ENCODE data around the gene TBKBP1.

The TBKBP1 gene

DNA sequence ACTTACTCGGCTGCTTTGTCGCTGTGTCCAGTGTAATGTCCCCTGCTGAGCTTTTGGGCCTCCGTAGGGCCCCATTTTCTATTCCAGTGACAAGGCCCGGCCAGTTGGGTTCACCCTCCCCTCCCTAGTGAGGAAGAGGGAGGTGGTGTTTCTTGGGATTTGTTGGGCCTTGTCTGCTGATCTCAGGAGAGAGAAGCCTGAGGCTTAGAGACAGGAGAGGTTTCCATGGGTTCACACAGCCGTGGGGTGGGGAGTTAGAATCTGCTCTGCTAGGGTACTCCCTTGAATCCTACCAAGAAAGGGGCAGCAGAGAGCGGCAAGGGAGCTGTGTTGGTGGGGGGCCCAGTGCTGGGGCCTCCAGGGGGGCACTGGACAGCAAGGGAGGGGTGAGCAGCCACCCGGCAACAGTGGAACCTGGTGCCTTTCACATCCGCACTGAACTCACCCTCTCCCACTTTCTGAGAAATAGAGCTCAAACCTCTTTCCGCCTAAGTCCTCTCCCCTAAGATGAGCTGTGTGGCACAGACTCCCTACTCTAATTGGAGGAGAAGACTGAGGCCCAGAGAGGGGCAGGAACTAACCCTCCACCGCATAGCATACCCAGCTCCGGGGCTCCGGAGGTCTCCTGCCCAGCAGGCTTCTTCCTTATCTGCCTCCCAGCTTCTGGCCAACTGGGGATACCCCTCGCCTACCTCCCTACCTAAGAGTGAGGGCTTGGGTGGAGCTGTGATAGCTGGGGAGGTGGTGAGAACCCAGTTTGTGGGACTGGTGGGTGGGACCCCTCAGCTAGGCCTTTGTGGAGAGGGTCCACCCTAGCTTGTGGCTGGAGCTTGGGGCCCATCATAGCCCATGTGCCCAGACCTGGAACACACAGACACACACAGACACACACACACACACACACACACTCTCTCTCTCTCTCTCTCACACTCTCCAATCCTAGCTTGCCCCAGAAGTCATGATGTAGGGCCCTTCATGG is 6.8 kb downstream of the TBKBP1 start:
- no peak for DNase-seq

- no peak for DNase-seq
These were observed 7.6 kb downstream of the TBKBP1 start for GRCh38 chr17:47701608-47702007.

DNA sequence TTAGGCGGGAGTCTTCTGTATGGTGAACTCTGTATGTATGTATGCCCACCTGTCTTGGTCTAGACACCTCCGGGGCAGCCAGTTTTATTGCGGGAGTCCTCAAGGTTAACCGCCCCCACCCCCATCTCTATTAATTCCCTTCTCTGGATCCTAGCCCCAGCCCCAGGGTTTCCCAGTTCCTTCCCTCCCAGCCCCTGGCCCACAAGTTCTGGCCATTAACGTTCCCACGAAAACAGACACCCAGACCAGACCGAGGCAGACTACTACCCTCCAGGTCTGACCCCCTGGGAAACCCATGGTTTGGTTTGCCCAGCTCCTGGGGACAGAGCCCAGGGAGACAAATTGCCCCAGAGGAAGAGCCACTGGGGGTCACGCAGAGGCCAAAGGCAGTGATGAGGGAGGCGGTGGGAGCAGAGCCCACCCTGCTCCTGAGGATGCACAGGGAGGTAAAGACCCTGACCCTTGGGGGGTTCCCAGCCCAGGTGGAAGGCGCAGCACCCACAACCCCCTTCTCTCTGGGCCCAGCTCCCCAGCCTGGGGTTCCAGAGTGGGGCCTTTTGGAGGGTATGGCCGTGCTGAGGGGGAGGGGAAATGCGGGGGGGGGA is 8.5 kb downstream of the TBKBP1 start:
- no peak for DNase-seq

DNA sequence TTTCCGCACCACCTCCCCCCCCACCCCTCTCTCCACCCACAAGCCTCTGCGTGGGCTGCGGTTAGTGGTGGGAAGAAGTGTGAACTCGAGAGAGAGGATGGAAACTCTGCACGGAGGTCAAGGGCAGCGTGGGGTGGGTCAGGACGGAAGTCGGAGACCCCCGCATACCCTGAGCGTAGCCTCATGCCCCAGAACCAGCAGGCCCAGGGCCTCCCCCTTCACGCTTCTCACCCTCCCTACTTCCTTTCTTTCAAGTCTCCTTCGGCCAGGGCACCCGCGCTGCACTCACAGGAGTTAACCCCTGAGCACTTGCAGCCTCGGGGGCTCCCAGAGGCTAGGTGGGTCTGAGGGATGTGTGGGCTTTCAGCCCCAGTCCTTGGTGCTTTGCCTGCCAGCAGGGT is 9.2 kb downstream of the TBKBP1 start:
- DNase-seq = no peak

- no peak for DNase-seq
These were observed 9.7 kb downstream of the TBKBP1 start for GRCh38 chr17:47703671-47704070.

- no peak for DNase-seq
These were observed 10.2 kb downstream of the TBKBP1 start for GRCh38 chr17:47704116-47704515.

- DNase-seq = no peak
These were observed 10.8 kb downstream of the TBKBP1 start for GRCh38 chr17:47704736-47705135.

DNA sequence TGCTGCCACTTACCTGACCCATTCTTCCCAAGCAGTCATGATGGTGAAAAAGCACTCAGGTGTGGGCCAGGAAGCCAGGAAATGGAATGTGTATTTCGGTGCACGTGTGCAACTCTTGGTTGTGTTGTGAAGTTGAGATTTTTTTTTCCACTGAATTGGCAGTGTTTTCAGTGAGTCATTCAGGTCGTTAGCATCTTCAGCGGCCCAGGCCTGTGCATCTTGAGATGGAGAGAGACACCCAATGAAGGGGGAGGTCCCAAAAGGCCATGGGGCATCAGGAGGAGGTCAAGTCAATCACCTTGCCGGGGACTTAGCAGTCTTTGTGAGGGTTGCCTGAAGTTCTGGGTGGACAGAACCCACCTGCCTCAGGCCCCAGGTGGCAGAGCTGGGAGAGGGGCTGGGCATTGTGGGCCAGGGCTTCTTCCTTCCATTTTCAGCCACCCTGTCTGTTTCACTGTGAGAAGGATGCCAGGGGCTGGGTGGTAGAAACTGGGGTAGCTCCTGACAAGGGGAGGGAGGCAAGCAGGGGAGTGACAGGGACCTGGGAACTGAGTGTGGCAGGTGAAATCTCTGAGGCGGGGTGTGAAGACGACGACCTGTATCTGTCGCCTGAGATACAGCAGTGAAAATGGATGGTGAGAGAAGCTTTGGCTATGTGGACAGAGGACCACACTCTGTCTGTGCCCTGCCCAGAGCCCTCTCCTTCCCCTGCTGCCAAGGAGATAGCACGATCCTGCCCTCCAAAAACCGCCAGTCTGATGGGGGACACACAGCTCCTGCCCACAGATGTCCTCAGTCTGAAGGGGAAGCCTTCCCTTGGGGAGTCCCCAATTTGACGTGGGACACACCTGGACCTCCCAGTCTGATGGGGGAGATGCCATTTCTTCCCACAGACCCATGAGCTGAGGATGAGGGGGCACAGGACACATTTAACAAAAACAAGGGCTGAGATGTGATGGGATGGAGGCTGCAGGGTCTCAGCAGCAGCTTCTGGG is 11.9 kb downstream of the TBKBP1 start:
- no peak for DNase-seq

DNA sequence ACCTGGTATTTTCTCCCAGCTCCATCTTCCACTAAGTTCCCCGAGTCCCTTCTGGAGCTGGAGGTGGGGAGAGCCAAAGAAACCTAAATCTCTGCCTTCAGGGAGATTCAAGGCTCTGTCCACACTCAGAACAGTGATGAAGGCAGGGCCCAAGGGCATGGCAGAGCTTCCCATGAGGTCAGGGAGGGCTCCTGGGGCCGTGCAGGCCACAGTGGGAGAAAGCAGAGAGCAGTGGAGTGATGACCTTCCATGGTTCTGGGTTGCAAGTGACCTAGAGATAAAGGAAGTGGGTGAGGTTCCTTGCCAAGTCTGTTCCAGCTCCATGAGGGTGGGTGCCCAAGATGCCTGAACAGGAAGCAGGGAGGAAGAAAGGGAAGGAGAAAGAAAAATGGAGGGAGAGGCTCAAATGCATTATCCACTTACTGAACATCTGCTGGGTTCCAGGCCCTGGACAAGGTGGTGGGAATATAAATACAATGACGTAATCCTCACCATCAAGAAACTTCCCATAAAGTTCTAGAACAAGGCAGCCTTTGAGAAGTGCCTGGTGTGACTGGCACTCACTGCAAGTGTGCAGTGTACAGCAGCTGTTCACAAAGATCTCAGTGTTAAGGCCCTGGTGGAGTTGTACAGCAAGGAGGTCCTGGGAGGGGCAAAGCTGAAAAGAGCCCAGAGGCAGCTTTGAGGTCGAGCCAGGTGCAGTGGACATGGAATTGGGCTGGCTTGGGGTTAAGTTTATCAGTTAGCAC is 13.3 kb downstream of the TBKBP1 start:
- no peak for DNase-seq

DNA sequence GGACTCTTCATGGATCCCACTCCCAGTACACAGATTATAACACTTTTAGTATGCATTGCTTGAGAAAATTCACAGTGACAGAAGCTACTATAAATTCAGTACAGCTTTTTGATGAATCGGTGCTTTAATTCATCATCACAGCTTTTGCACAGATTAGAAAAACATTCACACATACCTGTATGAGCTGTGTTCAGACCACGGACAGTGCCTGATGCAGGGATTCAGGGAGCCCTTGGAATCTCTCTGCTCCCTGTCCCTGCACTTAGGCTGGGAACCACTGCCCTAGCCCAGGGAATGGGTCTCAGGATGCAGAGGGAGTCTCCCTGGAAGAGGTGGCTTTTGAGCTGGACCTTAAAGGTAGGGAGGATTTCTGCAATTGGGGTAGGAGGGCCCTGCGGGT is 13.9 kb downstream of the TBKBP1 start:
- no peak for DNase-seq

GRCh38 chr17:47708312-47708863 is 14.4 kb downstream of the TBKBP1 start:
- DNase-seq = no peak

- no peak for DNase-seq
These were observed 15.0 kb downstream of the TBKBP1 start for GRCh38 chr17:47708864-47709541.

DNA sequence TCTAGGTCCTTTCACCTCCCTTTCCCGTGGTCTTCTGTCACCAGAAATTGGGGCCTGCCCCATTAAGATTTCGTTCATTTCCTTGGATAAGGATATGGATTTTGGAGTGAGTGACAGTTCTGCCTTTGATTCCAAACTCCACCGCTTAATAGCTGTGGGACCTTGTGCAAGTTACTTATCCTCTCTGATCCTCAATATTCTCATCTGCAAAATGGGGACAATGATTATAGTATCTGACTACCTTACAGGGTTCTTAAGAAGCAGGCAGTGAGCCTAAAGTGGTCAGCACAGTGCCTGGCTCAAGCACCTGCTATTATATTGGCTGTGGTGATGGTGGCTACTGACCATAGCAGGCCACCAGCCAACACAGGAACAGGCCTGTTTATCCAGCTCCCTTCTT is 15.6 kb downstream of the TBKBP1 start:
- DNase-seq = no peak

DNA sequence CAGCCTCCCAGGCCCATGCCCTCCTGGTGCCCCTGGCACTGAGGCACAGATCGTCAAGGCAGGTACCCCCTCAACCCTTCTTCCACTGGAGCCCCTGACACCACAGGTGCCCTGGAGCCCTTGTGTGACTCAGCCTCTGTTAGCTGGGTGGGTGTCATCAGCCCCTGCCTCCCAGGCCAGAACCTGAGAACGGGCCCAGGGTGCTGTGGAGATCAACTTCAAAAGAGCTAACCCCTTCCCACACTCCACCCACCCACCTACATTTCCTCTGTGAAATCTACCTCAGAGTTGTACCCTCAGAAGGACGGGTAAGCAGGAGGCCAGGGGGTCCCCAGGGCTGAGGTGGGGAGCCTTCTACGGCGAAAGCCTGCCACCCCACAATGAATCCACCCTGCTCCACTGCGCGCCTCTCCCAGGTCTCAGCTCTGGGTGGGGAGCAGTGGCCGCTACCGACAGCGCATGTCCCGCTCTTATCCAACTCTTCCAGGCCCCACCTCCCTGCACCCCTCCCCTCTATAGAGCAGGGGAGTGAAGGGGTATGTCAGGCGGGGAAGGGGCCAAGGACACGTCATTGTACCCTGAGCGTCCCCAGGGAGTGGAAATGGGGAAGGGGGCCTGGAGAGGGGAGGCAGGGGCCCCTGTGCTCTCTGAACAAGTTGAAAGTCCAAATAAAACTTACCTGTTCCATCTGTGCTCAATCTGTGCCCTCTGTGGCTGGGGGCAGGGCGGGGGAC is 17.6 kb downstream of the TBKBP1 start:
- no peak for DNase-seq

- no peak for DNase-seq
These were observed 18.5 kb downstream of the TBKBP1 start for GRCh38 chr17:47712330-47713023.

GRCh38 chr17:47713980-47714700 is 20.2 kb downstream of the TBKBP1 start:
- no peak for DNase-seq

- no peak for DNase-seq
These were observed 20.9 kb downstream of the TBKBP1 start for GRCh38 chr17:47714773-47715396.

DNA sequence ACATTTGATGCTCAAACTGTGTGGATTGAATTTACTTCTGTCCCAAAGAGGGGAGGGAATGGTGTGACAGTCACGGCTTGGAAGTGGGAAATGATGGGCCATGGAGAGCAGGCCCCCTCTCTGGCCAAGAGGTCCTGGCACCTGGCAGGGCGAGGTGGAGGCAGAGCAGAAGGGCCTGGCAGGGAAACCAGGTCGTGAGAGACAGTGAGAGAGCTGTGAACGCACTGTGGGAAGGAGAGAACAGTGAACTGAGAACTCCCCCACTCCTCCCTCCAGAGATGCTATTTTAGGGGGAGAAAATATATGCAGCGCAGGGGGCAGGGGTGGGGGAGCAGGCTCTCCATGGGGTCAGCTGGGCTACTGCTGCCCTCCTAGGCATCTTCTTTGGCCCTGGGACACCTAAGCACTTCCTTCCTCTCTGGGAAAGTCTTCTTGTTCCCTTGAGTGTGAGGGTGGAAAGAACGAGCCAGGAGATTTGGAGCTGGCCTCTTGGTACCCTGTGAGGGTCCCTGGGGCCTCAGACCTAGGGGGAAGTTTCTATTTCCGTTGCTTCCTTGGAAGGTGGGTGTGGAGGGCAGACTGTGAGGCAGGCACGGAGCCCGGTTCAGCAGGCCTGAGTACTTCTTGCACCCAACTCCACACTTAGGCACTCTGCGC is 21.8 kb downstream of the TBKBP1 start:
- no peak for DNase-seq
